GM21529 (cell line): ENCODE measurements around the gene ZMYND10.

Source experiments
- ATAC-seq: cut with Tn5 transposase; IDR thresholded peaks from one replicate; pipeline ENCODE4 v1.9.1; 2021; ENCODE audit not compliant: unreplicated experiment

Gene ZMYND10

GRCh38 chr3:50345586-50346234 is at the start of gene ZMYND10:
TSS of gene ZMYND10 (minus strand) at chr3:50345732. CDS start at chr3:50345579, 153 bp downstream.
- ATAC-seq: no peak

DNA sequence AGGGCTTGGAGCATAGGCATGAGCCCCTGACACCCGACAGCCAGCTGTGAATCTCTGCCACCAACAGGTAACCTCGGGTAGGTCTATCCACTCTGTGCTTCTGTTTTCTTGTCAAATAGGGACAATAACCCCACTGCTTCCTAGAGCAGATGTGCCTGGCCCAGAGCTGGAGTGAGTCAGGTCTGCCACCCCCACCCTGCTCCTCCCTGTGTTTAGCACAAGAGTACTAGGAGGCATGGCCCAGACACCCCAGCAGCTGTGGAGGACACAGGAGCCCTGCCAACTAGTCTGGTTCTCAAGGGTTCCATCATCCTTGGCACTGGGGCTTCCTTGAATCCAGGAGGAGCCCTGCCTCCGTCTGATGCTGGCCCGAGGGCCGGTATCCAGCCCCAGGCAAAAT is 47.5 kb upstream of the ZMYND10 start:
- no peak for ATAC-seq

- no peak for ATAC-seq
Measured at GRCh38 chr3:50392101-50392715, 46.7 kb upstream of the ZMYND10 start.

- no peak for ATAC-seq
Measured at GRCh38 chr3:50390508-50391224, 45.1 kb upstream of the ZMYND10 start.

DNA sequence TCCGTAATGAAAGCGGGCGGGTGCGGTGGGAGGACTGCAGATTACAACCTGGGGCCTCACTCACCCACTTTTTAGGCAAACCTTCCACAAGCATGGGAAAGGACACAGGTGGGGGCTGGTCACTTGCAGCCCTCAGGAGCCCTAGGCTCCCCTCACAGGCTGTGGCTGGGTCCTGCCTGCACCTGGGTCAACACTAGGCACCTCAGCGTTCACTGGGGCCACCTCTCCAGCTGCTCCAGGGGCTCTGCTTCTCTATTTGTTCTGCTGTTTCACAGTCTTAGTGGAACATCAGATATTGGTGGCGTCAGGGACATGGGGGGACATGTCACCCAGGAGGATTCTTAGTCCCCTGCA is 43.9 kb upstream of the ZMYND10 start:
- ATAC-seq: no peak

DNA sequence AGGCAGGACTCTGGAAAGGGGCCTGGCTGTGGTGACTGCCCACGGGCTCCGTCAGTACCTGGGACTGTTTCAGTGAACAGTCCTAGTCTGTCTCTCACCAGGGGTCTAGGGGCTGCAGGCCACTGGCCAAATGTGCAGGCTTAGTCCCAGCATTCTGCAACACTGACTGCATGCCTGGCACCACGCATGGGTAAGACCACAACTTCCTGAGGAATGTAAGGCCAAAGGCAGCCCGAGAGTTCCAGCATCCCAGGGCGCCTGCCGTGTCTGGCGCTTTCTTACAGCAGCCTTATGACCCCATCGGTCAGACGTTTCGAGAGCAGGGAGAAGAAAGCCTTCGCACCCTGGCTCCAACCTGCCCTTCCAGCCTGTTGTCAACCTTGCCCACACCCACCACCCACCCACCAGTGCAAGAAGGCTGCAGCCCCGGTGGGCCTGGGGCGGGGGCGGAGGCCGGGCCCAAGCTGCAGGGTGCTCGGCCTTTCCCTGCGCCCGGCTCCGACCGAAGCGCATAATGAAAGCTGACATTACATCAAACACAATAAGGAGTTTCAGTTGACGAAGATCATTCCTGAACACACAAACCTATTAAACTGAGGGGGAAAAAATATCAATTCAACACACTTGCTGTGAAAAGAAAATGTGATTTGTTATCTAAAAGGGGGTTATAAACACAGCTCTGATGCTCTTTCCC is 43.3 kb upstream of the ZMYND10 start:
- no peak for ATAC-seq

- ATAC-seq: no peak
Measured at GRCh38 chr3:50388016-50388719, 42.6 kb upstream of the ZMYND10 start.

- no peak for ATAC-seq
Measured at GRCh38 chr3:50385754-50386153, 40.2 kb upstream of the ZMYND10 start.

DNA sequence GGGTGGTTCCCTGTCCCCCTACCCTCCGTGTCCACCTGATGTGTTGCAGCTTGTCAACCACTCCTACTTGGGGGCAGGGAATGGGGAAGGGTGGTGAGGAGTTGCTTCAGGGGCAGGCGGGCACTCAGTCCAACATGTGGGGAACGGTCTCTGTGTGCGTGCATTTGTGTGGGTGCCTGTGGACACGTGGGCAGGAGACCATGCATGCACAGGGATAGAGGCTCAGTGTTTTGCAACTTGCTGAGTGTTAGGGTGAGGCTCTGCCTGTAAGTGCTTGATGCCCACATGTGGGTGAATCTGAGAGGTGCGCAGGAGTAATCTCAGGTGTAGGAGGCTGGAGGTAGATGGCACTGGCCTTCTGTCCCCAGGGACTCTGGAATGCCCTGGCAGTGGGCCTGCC is 38.2 kb upstream of the ZMYND10 start:
- ATAC-seq: no peak

GRCh38 chr3:50382722-50383121 is 37.2 kb upstream of the ZMYND10 start:
- ATAC-seq: no peak

GRCh38 chr3:50381383-50381782 is 35.9 kb upstream of the ZMYND10 start:
- ATAC-seq: no peak

DNA sequence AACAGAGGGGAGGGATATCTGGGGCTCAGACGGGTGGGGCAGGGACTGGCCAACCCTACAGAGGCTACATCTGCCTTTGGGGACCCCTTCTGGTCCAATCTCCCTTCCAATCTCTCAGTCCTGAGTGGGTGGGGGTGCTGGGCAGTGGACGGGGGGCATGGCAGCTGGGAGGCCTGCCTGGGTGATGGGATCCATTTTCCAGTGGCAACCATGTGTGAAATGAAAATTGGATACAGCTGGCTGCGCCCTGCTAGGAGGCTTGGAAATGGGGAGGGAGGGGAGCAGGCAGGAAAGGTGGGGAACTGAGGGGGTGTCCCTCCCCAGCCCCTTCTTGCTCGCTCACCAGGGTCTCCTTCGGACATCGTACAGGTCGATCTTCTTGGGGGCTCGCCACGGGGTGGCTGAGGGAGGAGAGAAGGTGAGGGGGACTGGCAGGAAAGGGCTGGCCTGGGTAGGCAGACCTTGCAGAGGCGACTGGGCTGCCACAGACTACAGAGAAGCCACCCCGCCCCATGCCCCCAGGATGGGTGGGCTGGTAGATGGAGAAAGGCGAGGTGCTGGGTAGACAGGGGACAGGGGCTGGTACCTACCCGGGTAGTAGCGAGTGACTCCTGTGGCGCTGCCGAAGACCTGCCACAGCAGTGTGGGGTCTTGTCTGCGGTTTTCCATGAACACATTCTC is 35.0 kb upstream of the ZMYND10 start:
- no peak for ATAC-seq

DNA sequence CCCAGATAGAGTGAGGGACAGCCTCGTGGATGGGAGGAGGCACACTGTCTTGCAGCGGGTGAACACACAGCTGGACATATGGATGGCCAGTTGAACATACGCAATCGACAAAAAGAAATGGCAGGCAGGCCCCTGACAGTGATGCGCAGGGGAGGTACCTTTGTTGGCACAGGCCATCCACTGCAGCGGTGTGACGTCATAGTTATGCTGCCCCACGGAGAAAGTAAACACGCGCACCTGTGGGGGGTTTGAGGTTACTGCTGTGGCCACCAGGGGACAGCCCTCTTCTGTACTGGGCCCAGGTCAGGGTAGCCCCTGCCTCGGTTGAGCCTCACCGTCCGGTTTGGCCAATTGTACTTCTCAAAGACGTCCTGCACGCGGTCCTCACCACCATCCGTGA is 33.2 kb upstream of the ZMYND10 start:
- no peak for ATAC-seq

DNA sequence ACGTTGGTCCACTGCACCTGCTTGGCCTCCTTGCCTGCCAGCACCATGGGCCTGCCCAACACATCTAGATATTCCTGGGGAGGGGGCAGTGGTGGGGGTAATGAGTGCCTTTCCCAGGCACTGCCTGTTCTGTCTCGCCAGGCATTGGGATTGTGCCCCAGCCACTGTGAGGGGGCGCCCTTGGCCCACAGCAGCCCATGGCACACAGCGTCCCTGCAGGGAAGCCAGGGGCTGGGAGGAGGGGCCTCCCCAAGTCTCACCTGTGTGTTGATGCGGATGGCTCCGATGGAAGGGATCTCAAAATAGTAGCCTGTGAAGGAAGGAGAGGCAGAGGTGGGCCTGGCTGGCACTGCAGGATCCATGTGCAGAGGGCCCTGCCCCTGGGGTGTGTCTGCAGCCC is 32.5 kb upstream of the ZMYND10 start:
- ATAC-seq: no peak

DNA sequence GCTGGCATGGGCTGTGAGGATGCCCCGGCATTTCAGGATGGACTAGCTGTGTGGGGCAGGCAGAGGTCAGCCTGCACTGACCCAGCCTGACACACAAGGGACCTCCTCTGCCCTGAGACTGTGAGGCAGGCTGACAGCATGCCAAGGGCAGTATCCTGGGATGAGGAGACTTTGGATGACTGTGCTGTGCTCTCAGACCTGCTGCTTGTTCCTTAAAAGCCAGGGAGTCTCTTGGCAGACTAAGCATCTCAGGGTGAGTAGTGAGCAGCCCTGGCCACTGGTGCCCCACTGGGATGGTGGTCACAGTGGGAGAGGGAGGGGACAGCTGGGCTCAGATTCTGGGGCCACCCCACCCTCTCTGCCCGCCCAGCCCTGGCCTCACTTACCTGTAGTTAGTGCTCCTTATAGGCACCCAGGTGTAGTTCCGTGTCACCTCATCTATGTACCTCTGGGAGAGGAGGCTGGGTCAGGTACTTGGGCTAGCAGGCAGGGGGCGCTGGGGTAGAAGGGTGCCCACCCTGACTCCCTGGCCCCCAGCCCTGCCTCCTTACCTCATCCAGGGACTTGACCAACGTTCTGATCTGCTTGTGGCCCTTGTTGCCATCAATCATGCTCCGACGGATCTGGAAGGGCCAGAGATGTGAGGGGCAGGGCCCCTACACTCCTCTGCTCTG is 29.9 kb upstream of the ZMYND10 start:
- ATAC-seq: no peak

DNA sequence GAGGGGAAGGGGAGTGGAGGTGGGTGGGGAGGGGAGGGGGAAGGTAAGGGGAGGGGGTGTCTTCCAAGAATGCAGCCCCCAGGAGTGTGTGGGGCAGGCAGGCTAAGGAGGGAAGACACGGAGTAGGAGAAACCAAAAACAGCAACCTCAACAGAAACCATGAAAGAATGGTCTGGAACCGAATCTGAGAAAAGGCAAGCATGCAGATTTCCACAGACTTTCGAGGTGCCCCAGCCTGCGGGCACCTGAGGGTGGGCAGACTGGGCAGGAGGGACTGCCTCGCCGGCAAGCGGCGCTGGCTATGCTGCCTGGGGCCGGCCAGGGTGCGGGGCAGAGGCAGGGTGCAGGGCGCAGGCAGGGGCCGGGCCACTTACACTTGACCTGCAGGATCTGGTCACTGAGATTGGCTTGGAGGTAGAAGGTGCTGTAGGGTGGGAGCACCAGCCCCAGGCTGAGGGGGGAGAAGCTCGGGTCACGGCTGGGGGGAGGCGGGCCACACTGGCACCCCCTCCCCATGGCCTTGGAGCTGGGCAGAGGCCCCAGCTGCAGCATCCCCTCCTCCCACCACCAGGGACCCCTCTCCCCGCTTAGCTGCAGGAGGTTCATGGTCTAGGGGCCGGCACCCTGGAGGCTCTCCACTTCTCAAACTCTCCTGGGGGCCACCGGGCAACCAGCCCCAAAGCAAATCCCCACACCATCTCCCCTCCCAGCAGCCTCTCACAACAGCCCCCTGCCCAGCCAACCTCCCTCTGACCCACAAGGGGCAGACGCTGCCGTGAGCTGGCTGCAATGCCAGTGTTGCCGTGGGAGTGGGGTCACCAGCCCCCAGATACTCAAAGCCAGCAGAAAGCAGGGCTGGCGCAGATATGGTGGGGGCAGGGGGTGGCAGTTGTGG is 29.1 kb upstream of the ZMYND10 start:
- ATAC-seq: no peak

GRCh38 chr3:50373146-50374051 is 27.9 kb upstream of the ZMYND10 start:
- ATAC-seq: no peak

- no peak for ATAC-seq
Measured at GRCh38 chr3:50372349-50372748, 26.8 kb upstream of the ZMYND10 start.
